GM23248 (cell line): ENCODE data around the gene AKAP13.

Source experiments
- EZH2 ChIP-seq: fragments of 200-600 bp; sonication (generic); IDR thresholded peaks from 2 replicates; pipeline ENCODE4 v1.6.1; 2018; ENCODE audit warnings: antibody characterized with exemption, mild to moderate bottlenecking; ENCODE audit not compliant: insufficient read depth, poor library complexity, severe bottlenecking
- EZH2phosphoT487 ChIP-seq: fragments of 200-600 bp; sonication (generic); IDR thresholded peaks from 2 replicates; pipeline ENCODE4 v1.6.1; 2018; ENCODE audit warnings: antibody characterized with exemption, moderate library complexity, mild to moderate bottlenecking, low read depth; ENCODE audit not compliant: insufficient read depth

DNA sequence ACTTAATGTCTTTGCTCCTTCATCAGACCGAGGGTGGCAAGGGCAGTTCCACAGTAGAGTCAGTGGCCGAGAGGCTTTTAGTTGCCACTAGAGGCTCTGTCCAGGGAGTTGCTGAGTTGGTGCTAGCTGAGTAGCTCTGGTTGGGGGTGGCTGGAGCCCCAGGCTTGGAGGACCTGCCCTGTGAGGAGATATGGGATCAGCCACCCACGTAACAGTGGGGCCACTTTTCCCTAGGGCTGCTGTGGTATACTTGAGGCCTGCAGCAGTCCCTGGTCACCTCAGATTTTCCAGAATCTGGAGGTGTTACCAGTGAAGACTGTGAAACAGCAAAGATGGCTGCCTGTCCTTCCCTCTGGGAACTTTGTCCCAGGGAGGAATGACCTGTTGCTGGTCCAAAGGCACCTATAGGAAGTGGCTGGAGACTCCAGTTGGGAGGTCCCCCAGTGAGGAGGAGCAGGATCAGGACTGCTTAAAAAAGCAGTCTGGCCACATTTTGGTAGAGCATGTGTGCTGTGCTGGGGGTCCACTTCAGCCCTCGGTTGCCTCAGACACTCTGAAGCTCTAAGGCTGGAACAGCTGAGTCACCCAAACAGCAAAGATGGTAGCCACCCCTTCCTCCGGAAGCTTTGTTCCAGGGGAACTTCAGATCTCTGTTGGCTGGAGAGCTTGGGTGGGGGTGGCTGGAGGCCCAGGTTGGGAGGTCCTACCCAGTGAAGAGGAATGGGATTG lies 72.9 kb downstream of the AKAP13 start:
- TF ChIP-seq EZH2phosphoT487, result no peak
- no peak for TF ChIP-seq EZH2
